GM13976 (cell line): Measurements from ENCODE around the gene CAPN7.

Experiments
- DNase-seq: peaks from one replicate; pipeline ENCODE4 v3.0.0; 2012; ENCODE audit warnings: low spot score
- CTCF ChIP-seq: IDR thresholded peaks from 2 replicates; pipeline ENCODE4 v1.5.1; 2012; ENCODE audit warnings: borderline replicate concordance, mild to moderate bottlenecking; ENCODE audit not compliant: insufficient read depth; ENCODE audit errors: extremely low read depth, missing control alignments, control extremely low read depth
- in situ Hi-C: fragments of 300-500 bp; cut with MboI; formaldehyde crosslinking; loops from one replicate; pipeline ENCODE4 v1.12.0; 2022; ENCODE audit warnings: low sequenced_read_pairs, mixed read lengths, inconsistent platforms; ENCODE audit not compliant: unreplicated experiment

CAPN7 gene

DNA sequence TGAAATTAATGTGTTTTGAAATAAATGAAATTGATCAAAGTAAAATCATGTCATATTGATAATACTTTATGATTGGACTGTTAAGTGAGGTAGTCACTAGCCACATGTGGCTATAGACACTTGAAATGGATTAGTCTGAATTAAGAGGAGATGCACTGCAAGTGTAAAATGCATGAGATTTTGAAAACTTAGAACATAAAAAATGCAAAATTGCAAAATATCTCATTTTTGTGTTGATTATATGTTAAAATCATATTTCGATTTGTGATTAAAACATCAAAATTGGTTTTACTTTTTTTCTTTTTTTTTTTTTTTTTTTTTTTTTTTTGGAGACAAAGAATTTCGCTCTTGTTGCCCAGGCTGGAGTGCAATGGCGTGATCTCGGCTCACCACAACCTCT, 23.2 kb downstream of the CAPN7 start:
- in situ Hi-C loops: no loop called here
- no peak for DNase-seq
- TF ChIP-seq CTCF: no peak

- in situ Hi-C loops: no loop called here
Measured at GRCh38 chr3:15241341-15241740, 35.3 kb downstream of the CAPN7 start.

DNA sequence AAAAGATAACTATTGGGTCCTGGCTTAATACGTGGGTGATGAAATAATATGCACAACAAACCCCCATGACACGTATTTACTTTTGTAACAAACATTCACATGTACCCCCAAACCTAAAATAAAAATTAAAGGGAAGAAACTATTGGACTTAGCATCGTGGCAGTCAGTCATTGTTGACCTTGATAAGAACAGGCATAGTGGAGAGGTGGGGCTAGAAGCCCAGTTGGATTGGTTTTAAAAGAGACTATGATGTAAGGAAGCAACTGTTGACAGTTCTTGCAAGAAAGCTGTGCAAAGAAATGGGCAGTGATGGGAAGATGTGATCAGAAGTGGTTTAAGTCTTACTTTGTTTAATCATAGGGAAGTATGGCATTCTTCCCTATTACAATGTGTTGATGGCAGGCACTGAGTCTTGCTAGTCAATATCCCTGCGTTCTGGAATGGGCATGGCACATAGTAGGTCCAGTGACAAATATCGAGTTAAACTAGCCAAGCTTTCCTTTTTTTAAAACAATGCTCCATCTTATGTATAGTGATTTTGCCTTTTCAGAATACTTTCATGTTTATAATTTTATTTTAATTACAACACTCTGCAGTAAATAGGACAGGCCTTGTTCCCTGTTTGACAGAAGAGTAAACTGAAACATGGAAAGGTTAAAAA, 37.9 kb downstream of the CAPN7 start:
- no peak for DNase-seq
- no peak for TF ChIP-seq CTCF
- in situ Hi-C loops: no loop called here

More at GRCh38 chr3:15241341-15241740, 35.3 kb downstream of the CAPN7 start:
- DNase-seq: peak; percentile 39
- TF ChIP-seq CTCF: no peak

- in situ Hi-C loops: no loop called here
- no peak for DNase-seq
- TF ChIP-seq CTCF: no peak
Measured at GRCh38 chr3:15246186-15246585, 40.1 kb downstream of the CAPN7 start.

DNA sequence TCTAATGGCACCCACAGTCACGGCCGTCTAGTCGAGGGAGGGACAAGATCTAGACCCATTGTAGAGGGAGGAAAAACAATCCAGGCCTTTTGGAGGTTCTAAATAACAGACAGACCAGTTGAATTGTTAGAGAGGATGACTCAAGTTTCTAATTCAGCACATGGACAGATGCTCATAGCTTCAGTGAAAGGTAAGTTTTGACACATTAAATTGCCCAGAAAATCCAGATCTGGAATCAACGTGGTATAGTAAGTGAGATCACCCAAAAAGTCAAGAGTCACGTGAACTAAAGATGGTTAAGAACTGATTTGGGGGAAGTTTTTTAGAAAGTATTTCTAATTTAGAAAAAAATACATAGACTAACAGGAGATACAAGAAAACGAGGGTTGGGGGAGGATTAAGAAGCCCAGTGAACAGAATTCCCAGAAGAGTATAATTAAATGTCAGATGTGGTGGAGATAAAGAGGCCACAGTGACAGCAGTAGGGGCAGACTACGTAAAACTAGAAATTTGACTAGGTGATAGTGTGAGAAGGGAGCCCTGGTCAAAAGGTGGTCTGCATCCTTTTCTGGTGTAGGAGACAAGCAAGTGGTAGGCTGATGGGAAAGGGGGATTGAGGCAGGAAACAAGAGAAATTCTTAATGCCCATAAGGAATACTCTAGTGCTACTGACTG, 47.1 kb downstream of the CAPN7 start:
- DNase-seq: no peak
- in situ Hi-C loops: no loop called here
- TF ChIP-seq CTCF: no peak

DNA sequence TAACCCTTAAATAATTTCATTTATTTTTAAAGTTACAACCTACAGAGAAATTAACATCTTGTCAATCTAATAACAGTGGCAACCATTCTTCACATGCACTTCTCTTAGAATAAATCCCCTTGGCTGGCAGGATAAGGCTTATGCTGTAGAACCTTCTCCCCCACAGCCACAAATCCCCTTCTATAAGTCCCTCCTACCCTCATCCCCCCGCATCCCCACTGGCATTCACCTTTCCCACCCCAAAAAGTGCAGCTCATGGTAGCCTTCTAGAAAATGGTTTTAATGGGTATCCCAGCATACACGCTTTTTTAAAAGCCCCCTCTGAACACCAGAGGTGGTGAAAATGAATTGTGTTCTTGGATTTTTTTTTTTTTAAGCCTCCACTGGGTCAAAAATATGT, 49.2 kb downstream of the CAPN7 start:
- DNase-seq: no peak
- in situ Hi-C loops: no loop called here
- no peak for TF ChIP-seq CTCF

GRCh38 chr3:15256861-15257341, 50.9 kb downstream of the CAPN7 start:
- no peak for TF ChIP-seq CTCF
- DNase-seq: no peak
- in situ Hi-C loops: no loop called here
